GM12892 (cell line): ENCODE measurements around the gene PLOD3.
"Not testable (repeated sequence)": the region's sequence is repeated elsewhere in the genome, so short reads cannot be mapped to it uniquely, and the experiment has no call there.

Experiments used
- DNase-seq: peaks from one replicate; pipeline ENCODE4 v3.0.0; 2011; ENCODE audit not compliant: insufficient read length
- FAIRE-seq: peaks from 2 replicates; lab custom pipeline; 2011; peaks lifted over from hg19 to GRCh38; lab: Jason Lieb, UNC
- POLR2A ChIP-seq: IDR thresholded peaks from 2 replicates; pipeline ENCODE4 v1.6.1; 2011; ENCODE audit warnings: low read depth, low read length, control low read depth
- POLR2AphosphoS5 ChIP-seq: IDR thresholded peaks from 2 replicates; pipeline ENCODE4 v1.6.1; 2011; ENCODE audit warnings: low read depth, low read length, control low read depth
- TAF1 ChIP-seq: IDR thresholded peaks from 2 replicates; pipeline ENCODE4 v1.6.1; 2011; ENCODE audit warnings: low read depth, mild to moderate bottlenecking, control low read depth, low read length, borderline replicate concordance

PLOD3 gene

DNA sequence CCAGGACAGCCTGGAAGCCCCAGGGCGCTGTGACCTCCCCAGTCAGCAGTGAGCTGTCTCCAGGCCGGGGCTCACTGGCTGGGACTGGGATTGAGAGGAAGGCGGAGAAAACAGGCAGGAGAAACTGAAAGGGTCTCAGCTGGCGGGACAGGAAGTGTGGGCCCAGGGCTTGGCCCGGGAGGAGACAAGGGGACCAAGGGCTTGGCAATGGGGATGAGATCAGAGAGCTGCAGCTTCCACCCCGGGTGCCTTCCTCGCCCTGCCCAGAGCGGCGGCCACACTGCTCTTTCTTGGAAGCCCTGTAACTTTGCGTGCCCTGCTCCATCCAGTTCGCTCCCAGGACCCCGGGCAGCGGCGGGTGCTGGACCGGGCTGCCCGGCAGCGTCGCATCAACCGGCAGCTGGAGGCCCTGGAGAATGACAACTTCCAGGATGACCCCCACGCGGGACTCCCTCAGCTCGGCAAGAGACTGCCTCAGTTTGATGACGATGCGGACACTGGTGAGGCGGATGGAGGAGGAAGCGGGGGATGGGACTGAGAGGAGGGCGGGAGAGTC is 5.0 kb upstream of the PLOD3 start:
- TF ChIP-seq TAF1 (no peak), POLR2A (no peak), POLR2AphosphoS5 (no peak)
- FAIRE-seq (no peak), DNase-seq (no peak)

DNA sequence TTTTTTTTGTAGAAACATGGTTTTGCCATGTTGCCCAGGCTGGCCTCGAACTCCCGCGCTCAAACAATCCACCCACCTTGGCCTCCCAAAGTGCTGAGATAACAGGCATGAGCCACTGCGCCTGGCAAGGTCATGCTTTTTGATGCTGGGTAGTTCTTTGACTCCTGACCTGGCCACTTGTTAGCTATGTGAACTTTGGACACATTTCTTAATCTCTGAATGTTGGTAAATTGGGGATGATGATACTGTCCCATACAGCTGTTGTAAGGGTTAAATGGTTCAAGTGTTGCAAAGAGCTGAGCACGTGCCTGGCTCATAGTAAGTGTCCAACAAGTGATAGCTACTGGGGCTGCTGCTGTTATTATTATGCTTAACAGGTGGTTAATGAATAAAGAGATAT is 2.9 kb upstream of the PLOD3 start:
- FAIRE-seq, result no peak
- no peak for DNase-seq
- TF ChIP-seq TAF1, result no peak
- no peak for TF ChIP-seq POLR2A
- TF ChIP-seq POLR2AphosphoS5, result no peak

DNA sequence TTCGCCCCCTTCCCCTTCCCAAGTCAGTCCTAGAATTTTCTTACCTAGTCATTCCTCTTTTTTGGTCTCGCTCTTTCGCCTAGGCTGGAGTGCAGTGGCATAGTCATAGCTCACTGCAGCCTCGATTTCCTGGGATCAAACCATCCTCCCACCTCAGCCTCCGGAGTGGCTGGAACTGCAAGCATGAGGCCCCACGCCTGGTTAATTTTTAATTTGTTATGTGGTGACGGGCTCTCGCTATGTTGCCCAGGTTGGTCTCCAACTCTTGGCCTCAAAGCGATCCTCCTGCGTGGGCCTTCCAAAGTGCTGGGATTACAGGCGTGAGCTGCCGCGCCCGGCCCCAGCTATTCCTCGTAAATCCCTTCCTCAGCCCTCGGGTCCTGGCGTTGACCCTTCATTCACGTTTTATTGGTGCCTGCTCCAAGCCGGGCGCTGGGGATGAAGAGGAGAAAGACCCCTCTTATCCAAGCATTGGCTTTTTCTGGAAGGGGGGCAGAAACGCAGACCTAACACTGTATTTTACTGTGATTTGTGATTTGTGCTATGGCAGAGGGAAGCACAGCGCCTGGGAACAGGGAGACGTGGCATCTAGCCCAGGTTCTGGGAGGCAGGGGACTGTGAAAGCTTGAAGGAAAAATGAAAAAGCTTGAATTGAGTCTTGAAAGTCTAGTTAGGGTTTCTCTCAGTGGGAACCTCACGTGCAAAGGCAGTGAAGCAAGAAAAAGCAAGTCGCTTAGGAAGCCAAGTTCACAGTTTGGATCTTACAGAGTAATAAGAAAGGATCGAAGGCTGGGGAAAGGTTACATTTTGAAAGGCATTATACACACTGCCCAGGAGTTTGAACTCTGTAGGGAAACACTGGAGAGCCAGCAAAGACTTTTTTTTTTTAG is 1.1 kb upstream of the PLOD3 start:
- no peak for TF ChIP-seq POLR2AphosphoS5
- TF ChIP-seq POLR2A, result no peak
- no peak for TF ChIP-seq TAF1
- no peak for FAIRE-seq
- DNase-seq, result no peak

DNA sequence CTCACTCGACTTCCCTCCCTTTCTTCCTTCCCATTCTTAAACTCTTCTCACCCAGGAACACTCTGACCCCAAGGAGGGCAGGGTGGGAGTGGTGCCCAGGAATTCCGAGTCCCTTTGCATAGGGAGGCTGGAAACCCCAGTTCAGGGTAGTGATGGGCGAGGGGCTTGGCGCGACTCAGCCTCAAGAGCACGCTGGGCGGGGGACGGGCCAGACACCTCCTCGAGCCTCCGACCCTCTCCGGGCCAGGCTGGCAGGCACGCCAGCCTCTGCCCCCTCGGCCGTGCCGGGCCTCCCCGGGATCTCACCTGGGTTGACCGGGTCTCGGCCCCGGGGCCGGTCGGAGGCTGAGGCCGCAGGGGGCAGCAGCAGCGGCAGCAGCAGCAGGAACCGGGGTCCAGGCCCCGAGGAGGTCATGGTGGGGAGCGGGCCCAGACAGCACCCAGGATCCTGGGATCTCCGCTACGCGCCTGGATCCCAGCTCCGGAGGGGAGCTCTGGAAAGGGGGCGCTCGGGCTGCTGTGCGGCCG is 457 bp downstream of the PLOD3 start:
- FAIRE-seq (no peak), DNase-seq (no peak)

DNA sequence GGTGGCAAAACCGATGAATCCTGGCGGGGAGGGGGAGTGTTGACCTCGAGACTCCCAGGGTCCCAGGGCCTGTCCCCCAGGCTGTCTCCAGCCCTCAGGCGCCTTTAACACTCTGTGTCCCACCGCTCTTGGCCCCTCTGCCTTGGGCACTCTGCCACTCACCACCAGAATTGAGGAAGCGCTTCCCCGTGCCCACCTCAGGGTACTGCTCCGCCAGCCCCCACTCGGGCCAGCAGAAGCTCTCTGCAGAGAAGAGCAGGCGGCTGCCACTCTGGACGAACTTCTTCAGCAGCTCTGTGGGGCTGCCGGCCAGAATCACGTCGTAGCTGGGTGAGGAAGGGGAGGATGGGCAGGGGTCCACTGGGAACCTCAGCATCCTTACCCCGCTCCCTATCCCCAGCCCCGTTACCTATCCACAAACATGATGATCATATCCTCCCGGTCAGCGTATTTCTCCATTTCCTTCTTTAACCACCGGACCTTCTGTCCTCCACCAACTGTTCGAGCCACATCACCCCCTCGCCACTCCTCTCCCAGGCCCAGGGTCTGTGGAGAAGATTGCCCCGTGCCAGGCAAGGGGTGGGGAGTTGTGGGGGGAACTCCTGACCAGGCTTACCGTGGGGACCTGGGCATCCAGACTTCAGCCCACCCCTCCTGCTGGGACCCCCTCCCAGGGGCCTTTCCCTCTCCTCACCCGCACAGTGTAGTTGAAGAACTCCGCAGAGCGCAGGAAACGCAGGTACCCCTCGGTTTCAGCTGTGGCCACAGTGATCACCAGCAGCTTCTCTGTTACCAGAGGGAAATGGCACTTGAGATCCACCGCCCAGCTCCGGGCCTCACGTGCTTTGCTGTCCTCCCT is 1.2 kb downstream of the PLOD3 start:
- no peak for DNase-seq
- FAIRE-seq, result peak; percentile 42

More for the DNA sequence above, 457 bp downstream of the PLOD3 start:
- TF ChIP-seq POLR2AphosphoS5, result no peak
- TF ChIP-seq TAF1, result no peak
- no peak for TF ChIP-seq POLR2A

DNA sequence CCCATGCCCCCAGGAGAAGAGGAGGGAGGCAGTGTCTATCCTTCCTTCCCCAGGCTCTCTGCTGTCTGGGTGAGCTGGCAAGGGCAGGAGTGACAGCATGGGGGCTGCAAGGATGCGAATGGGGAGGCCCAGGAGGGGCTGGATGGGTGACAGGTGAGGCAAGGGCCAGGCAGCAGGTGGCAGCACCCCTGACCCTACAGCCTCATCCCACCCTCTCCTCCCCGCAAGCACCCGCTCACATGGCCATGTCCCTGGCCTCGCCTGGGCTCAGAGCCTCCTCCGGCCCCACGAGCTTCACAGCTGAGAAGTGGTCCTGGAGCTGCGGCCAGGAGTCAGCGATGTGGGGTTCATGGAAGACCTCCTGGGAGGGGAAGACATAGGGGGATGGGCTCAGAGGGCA is 5.4 kb downstream of the PLOD3 start:
- FAIRE-seq, result no peak
- DNase-seq, result no peak
- no peak for TF ChIP-seq POLR2A
- no peak for TF ChIP-seq POLR2AphosphoS5
- TF ChIP-seq TAF1, result no peak

More for the DNA sequence above, 1.2 kb downstream of the PLOD3 start:
- TF ChIP-seq TAF1, result no peak

DNA sequence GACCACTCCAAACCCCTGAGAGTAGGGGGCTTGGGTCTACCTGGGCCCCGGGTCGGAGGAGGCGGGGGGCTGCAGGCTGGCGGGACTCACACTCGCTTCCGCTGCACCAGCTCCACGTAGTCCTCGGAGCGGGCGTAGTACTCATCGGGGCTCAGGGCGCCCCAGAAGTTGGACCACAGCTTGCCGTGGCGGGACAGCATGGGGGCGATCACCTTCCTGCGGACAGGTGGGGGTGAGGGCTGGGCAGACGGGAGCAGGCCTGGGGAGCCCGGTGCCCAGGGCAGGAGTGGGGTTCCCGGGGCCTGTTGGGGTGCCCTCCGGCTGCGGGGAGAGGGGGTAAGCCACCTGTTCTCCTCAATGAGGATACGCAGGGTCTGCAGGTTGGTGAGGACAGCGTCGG is 5.9 kb downstream of the PLOD3 start:
- no peak for DNase-seq
- FAIRE-seq, result no peak
- no peak for TF ChIP-seq POLR2AphosphoS5
- TF ChIP-seq TAF1, result no peak
- no peak for TF ChIP-seq POLR2A

DNA sequence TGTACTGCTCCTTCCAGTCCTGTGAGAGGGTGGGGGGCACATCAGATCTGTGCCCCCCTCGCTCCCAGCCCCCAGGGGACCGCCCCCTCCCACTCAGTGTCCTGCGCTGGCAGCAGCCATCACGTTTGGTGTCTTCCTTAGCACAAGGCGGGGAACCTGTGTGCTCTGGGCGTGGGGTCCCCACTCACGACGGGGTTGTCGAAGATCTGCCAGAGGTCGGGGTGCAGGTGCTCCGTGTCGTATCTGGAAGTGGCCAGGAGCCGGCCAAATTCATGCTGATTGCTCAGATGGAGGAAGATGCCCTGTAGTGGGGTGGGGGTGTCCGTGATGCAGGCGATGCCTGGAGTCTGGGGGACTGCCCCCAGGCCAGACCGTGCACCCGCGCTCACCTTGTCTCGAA is 7.2 kb downstream of the PLOD3 start:
- DNase-seq, result no peak
- FAIRE-seq, result no peak
- TF ChIP-seq TAF1 (no peak), POLR2AphosphoS5 (no peak), POLR2A (no peak)

DNA sequence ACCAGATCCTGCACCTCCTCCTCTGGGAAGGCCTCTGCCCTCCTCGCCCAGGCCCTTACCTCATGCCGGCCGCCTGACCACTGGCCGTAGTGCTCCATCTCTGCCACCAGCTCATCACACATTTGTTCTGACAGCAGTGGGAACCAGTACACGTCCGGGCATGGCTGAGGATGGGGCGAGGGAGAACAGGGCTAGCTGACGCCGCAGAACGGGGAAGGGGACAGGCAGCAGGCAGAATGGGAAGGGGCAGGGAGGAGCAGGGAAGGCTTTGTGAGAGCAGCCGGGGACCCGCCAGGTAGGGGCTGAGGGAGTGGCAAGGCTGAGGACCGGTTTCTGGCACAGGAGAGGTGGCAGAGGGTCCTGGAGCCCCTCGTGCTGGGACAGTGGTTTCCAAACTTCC is 8.6 kb downstream of the PLOD3 start:
- DNase-seq, result no peak
- TF ChIP-seq TAF1 (no peak), POLR2A (no peak), POLR2AphosphoS5 (no peak)
- no peak for FAIRE-seq

DNA sequence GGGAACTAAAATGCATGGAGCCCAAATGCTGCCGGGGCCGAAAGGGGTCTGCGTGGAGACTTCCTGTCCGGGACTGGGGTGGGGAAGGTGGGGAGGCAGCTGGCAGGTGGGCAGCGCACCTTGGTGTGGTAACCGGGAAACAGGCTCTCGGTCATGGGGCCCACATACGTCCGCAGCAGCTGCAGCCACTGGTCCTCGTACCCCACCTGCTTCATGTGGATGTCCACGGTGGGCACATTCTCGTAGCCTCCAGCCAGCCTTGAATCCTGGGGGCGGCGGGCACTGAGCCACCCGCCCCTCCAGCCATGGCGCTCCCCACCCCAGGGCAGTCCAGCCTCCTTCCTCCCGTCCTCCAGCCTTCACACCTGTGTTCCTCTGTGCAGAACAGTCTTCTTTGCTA is 9.9 kb downstream of the PLOD3 start:
- DNase-seq, result no peak
- no peak for FAIRE-seq
- no peak for TF ChIP-seq POLR2A
- no peak for TF ChIP-seq POLR2AphosphoS5
- TF ChIP-seq TAF1, result no peak

DNA sequence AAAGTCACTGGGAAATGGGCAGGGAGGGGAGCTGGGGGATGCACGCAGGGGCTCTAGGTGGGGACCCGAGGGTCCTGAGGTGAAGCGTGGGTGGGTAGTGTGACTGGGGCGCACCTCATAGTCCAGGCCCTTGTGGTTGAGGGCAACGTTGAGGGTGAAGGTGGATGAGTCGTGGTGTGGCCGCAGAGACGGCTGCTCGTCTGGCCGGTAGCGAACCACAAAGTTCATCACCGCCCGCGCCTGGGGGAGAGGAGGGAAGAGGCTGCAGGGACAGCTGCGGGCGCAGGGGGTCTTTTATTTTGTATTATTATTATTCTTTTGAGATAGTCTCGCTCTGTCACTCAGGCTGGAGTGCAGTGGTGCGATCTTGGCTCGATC is 10.7 kb downstream of the PLOD3 start:
- TF ChIP-seq TAF1 (no peak), POLR2A (no peak), POLR2AphosphoS5 (no peak)
- DNase-seq (no peak), FAIRE-seq (peak; percentile 66)

DNA sequence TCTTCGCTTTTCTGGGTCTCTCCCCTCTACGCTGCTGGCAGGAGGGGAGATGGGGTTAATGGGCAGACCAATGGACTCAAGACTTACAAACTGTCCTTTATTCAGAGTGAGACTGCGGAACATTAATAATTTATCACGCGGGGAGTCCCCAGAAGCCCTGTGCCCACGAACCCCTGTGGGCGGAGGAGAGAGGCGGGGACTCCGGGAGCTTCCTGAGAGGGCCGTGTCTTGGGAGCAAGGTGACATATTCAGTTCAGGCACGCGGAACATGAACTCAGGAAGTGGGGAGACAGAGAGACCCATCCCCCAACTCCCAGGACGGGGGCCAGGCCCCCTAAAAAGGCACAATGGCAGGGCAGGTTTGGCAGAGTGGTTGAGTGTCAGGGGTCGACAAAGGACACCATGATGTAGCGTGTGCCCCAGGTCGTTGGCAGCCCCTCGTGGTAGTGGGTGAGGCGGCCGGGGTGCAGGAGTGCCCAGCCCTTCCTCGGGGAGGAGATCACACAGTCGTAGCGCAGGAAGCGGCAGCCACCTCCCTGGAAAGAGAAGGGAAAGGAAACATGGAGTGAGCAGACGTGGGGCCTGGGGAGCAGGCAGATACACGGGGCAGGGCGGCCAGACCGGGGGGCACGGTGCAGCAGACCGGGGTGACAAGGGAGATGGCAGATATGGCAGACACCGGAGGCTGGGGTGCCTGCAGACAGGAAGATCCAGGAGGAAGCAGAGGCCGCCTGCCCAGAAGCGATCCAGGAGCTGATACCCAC is 11.3 kb downstream of the PLOD3 start:
- no peak for TF ChIP-seq TAF1
- TF ChIP-seq POLR2A, result no peak
- TF ChIP-seq POLR2AphosphoS5, result no peak
- no peak for FAIRE-seq

DNA sequence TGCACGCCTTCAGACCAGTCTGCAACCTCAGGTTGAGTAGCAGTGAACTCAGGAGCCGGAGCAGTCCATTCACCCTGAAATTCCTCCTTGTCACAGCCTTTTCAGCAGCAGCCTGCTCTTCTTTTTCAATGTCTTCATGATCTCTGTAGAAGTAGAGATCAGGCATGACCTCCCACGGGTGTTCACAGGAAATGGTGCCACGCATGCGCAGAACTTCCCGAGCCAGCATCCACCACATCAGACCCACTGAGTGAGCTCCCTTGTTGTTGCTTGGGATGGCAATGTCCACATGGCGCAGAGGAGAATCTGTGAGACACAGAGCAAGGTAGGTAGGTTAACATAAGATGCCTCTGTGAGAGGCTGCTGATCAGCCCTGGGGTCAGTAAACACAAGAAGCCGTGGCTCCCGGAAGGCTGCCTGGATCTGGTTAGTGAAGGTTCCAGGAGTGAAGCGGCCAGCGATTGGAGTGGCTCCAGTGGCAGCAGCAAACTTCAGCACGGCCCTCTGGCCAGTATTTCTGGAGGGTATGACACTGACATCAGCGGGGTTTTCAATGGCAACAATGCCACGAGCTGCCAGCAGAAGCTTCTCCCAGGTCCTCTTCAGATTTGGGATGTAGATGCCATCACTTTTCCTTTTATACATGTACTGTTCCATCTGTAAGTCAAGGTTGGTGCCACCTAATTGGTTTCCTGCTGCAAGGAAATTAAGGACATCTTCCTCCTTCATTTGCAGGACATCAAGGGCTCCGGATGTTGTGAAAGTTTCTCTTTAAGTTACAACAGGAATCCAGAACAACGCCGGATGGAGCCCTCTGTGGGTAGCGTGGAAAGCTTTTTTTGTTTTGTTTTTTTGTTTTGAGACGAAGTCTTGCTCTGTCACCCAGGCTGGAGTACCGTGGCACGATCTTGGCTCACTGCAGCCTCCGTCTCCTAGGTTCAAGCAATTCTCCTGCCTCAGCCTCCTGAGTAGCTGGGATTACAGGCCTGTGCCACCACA is 13.3 kb downstream of the PLOD3 start:
- FAIRE-seq, result peak; percentile 77
- DNase-seq, result not testable (repeated sequence)

More for the DNA sequence above, 11.3 kb downstream of the PLOD3 start:
- DNase-seq, result no peak
